ENCODE measurements around the gene ESPN.

Gene ESPN

DNA sequence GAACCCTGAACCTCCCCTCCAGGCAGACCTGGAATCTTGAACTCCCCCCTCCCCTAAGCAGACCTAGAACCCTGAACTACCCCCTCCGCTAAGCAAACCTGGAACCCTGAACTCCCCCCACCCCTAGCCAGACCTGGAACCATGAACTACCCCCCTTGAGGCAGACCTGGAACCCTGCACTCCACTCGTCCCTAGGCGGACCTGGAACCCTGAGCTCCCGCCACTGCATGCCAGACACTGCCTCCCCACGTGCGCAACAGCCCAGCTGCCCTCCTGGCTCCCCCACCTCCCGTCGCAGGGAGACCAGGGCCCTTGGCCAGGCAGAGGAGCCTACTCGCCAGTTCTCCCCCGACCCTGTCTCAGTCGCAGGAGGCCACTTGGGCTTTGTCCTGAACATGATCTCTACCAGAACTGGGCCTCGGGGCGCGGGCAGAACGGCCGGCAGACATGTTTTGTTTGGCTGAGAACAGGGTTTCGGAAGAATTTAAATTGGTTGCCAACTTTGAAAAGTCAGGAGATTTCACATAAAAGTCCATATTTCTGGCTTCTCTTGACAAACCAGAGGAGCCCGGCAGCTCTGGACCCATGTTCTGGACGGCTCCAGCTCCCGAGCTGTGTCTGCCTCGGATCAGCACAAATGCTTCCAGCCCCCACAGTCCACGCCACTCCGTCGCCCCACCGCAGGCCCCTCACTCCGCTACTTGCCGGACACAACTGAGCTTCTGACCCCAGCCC is 76.1 kb downstream of the ESPN start:
- no peak for DNase-seq

GRCh38 chr1:6501279-6501813 is 76.8 kb downstream of the ESPN start:
- no peak for DNase-seq

DNA sequence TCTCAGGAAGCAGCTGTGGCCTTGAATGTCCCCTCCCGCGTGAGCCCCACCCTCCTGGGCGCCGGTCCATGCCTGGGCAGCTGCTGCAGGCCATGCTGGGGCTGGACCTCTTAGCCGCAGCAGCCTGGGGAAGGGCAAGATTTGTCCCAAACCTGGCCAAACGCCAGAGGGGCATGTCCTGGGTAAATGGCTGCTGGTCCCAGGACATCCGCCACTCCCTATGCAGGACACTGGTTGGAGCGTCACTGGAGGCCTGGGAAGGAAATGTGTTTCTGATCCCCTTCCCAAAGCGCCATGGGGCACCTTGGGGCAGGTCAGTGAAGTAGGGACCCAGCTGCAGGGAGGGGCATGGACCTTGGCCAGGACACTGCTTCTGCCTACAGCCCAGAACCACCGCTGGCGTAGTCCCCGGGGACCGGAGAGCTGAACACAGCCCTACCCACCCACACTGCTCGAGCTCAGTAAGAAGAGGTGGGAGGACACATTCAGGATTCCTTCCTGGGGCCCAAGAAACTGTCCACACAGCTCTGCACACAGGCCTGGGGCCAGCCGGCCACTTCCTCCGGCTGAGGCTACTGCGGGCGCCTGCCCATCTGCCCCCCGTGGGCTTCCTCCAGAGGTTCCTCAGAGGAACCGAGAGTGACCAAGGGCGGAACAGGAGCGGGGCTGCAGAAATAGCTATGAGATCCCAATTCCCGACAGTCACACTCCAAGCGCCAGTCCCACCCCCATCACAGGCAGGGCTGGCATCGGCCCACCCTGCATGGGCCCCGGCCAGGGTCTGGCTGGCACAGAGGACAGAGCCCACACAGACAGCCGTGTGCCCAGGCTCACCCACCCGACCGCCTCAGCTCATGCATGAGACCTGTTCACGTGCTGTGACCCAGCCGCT is 77.7 kb downstream of the ESPN start:
- no peak for DNase-seq

- no peak for DNase-seq
These were observed 79.5 kb downstream of the ESPN start for GRCh38 chr1:6503884-6504602.

- no peak for DNase-seq
These were observed 80.3 kb downstream of the ESPN start for GRCh38 chr1:6504887-6505286.

GRCh38 chr1:6505367-6506209 is 81.0 kb downstream of the ESPN start:
- no peak for DNase-seq

DNA sequence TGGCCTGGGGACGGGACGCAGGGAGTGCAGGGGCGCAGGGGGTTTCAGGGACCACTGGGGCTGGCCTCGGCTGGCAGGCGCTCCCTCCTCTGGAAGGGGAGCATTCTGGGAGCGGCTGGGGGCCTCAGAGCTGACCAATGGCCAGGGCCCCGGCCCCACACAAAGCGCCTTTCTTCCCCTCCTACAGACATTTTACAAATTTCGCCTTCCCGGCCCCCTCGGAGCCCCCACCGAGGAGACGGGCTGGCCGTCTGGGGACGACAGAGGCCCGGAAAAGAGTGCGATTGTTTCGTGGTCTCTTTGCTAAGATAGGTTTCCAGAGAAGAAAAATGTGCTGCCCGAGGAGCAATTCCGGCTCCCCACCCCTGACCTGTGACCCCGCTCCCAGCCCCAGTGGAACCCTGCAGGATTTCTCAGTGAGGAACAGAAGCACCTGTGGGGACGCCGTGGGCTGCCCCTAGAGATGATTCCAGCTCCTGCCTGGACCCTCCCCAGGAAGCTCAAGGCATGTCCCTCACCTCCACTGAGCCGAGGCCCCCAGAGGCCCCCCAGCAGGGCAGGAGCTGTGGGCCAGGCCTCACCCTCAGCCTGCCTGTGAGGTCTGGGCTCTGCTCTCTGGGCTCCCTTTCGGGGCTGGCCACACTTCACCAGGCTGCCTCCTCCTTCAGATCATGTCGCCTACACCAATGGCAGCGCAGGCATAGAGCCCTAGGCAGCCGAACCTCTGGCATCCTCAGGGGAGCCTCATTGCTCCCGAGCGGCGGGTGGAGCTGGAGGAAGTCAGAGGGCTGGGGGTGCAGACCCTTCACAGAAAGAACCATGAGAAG is 81.8 kb downstream of the ESPN start:
- no peak for DNase-seq

DNA sequence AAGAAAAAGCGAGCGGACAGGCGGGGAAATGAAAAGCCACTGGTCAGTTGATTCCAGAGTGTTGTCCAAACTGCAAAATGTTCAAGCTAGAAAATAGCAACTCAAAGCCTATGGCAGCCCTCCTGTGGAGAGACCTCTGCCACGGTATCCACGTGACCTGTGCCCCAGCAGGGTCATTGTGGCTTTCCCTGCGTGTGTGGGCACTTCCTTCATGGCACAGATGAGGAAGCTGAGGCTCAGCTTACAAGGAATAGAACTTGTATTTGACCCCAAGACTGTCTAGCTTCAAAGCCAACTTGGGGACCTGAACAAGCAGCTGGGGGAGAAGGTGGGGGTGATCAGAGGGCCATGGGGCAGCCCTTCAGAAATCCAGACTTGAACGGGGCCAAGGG is 82.5 kb downstream of the ESPN start:
- DNase-seq = no peak

- DNase-seq = no peak
These were observed 82.9 kb downstream of the ESPN start for GRCh38 chr1:6507461-6507911.

- no peak for DNase-seq
These were observed 83.7 kb downstream of the ESPN start for GRCh38 chr1:6508154-6508815.

GRCh38 chr1:6508816-6509189 is 84.2 kb downstream of the ESPN start:
- no peak for DNase-seq

DNA sequence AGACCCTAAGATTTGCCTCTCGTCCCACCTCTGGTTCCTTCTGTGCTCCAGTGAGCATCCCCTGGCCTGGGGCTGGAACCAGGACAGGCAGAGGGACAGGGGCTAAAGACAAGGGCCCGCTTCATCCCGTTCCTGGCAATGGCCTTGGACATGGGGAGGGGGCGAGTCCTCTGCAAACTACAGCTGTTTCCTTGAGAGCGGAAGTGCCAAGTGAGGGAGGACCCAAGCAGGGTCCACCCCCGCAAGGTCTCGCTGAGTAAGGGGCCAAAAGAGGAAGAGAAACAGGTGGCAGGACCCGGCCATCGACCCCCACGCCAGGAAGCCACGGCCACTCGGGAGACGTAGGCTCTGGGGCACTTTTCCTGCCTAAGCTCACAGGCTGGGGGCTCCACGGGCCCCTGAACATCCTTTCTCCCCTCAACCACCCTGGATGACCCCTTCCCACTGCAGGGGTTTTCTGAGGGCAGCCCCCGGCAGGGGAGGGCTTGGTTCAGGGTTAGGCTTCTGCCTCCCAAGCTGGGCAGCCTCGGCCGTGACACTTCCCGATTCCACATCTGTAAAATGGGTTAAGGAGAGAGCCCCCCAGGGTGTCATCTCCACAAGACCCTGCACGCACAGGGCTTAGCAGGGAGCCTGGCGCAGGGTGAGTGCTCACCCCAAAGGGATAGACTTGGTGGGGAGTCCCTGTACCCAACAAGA is 84.8 kb downstream of the ESPN start:
- DNase-seq = no peak

DNA sequence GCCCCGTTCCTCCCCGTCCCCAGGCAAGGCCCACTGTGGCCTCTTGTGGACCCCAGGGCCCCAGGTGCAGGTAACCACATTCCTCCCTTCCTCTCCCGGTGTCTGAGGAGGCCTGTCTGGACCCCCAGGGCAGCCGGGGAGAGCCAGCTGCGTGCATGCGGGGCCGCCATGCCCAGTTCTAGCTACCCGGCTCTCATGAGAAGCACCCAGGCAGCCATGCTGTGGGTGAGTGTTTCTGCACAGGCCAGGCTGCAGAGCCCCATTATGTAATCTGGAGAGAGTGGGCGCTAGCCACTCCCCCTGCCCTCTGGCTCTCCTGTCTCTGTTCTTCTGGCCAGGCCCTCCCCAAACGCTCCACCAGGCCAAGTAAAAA is 85.3 kb downstream of the ESPN start:
- no peak for DNase-seq

DNA sequence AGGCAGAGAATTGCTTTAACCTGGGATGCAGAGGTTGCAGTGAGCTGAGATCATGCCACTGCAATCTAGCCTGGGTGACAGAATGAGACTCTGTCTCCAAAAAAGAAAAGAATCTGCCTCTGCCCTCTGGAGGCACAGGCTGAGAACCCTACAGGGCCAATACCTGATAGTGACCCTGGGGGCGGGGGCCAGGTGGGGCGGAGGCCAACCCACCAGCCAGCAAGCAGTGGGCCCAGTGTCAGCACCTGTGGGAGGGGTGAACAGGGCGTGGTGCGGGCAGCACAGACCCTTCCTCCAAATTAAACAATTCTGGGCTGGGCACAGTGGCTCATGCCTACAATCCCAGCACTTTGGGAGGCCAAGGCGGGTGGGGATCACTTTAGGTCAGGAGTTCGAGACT is 85.9 kb downstream of the ESPN start:
- DNase-seq = no peak

Data from 8988T (cell line).